ENCODE measurements around the gene KRTAP3-2. TPM values are rescaled to one million over a fixed set of nuclear protein-coding genes. Genes with fewer than 3 reads are reported as not detected.

Gene KRTAP3-2
- total RNA-seq, 1 experiment from 2014 or later: not detected

DNA sequence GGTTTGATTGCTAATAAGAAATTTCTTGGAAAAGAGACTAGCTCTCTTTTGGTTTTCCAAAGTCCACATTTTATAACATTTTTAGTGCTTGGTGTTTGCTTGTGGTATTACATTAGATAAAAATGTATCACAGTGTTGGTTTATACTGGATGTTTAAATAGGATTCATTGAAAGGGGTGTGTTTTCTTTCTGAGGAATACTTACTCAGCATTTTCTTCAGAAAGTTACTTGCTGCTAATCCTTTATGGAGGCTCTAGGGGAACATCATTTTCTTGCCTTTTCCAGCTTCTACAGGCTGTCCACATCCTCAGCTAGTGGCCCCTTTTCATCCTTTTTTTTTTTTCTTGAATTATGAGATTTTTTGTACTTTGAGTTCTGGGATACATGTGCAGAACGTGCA lies 32.1 kb downstream of the KRTAP3-2 start:
- no peak overlapping the region for H2BK12ac ChIP-seq (ENCODE audit: insufficient read length, low read depth, low read length)
- no peaks in the 10 kb centered on the region for H3K27me3 ChIP-seq (ENCODE audit: insufficient read depth, low read length)
- no peak for DNase-seq
- 0 out of 7 replicates have a peak, but pooled peaks cover 0 to 3% (median 0%) of the 10 kb centered on the region in 3 experiments for H3K36me3 Mint-ChIP-seq (ENCODE audit: insufficient read depth in 1 of 3, low read depth in 3 of 3)
- H4K20me1 ChIP-seq (ENCODE audit: control insufficient read depth, insufficient read depth, insufficient read length): no peaks in the 10 kb centered on the region
- H4K8ac ChIP-seq (replicated peaks; ENCODE audit: insufficient read length, low read depth, low read length): no peak overlapping the region
- no peak overlapping the region for H3K9ac ChIP-seq (ENCODE audit: extremely low read depth, insufficient read length, low read length)
- H3K79me2 ChIP-seq (ENCODE audit: insufficient read depth, low read length): no peaks in the 10 kb centered on the region
- H4K91ac ChIP-seq (ENCODE audit: insufficient read length, low read depth, low read length): no peak overlapping the region
- no peak overlapping the region for H2BK20ac ChIP-seq (ENCODE audit: low read depth, low read length, poor library complexity, severe bottlenecking)
- H3K27me3 Mint-ChIP-seq (ENCODE audit: low read depth): no peaks in the 10 kb centered on the region; the same call in none of the 2 replicates
- H2BK15ac ChIP-seq (ENCODE audit: low read depth, low read length): no peak overlapping the region
- H3K4me1 Mint-ChIP-seq: no peaks in the 10 kb centered on the region
- no peak overlapping the region for H2AFZ ChIP-seq (ENCODE audit: low read length)
- H3K4ac ChIP-seq (ENCODE audit: low read depth, low read length): no peak overlapping the region
- H3K27ac ChIP-seq (ENCODE audit: insufficient read length, low read depth, low read length): no peak overlapping the region
- H3K23ac ChIP-seq (ENCODE audit: insufficient read length, low read depth, low read length): no peak overlapping the region
- TF ChIP-seq, protein P1, sequence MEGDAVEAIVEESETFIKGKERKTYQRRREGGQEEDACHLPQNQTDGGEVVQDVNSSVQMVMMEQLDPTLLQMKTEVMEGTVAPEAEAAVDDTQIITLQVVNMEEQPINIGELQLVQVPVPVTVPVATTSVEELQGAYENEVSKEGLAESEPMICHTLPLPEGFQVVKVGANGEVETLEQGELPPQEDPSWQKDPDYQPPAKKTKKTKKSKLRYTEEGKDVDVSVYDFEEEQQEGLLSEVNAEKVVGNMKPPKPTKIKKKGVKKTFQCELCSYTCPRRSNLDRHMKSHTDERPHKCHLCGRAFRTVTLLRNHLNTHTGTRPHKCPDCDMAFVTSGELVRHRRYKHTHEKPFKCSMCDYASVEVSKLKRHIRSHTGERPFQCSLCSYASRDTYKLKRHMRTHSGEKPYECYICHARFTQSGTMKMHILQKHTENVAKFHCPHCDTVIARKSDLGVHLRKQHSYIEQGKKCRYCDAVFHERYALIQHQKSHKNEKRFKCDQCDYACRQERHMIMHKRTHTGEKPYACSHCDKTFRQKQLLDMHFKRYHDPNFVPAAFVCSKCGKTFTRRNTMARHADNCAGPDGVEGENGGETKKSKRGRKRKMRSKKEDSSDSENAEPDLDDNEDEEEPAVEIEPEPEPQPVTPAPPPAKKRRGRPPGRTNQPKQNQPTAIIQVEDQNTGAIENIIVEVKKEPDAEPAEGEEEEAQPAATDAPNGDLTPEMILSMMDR (conservative IDR thresholded peaks at IDR 0.05): no peak
- H3K14ac ChIP-seq (ENCODE audit: insufficient read depth, low read length): no peak overlapping the region
- H4K5ac ChIP-seq (ENCODE audit: insufficient read length, low read depth, low read length): no peak overlapping the region
- H3T11ph ChIP-seq (ENCODE audit: low read length): no peak overlapping the region
- H3K9me3 Mint-ChIP-seq: peaks cover 0 to 3% of the 10 kb centered on the region in 2 experiments; a peak in 1 of 5 replicates
- H2BK5ac ChIP-seq (ENCODE audit: insufficient read length, low read length): no peak overlapping the region
- H3K9me3 ChIP-seq (ENCODE audit: control insufficient read depth, low read depth, low read length): no peaks in the 10 kb centered on the region
- no peak overlapping the region for H3K18ac ChIP-seq (ENCODE audit: insufficient read length, low read depth, low read length)
- H3K56ac ChIP-seq (ENCODE audit: insufficient read length, low read depth, low read length): no peak overlapping the region
- H3K4me2 ChIP-seq (ENCODE audit: insufficient read depth, insufficient read length, low read length): no peak overlapping the region
- no peaks in the 10 kb centered on the region for H3K4me1 ChIP-seq (ENCODE audit: insufficient read depth, low read length)
- H2AK5ac ChIP-seq (ENCODE audit: insufficient read length, low read length): no peak overlapping the region
- no peak overlapping the region for H3K27ac Mint-ChIP-seq
- no peaks in the 10 kb centered on the region for H3K79me1 ChIP-seq (ENCODE audit: insufficient read depth, low read depth, low read length, poor library complexity, severe bottlenecking)
- no peak overlapping the region for H2BK120ac ChIP-seq (ENCODE audit: low read depth, low read length, poor library complexity, severe bottlenecking)
- H3K4me3 Mint-ChIP-seq: no peak overlapping the region
- no CpG with 5 or more reads among the region's 1 CpG for WGBS (ENCODE audit: extremely low coverage, insufficient read length, low lambda C conversion rate)
- H3K23me2 ChIP-seq (ENCODE audit: insufficient read length, low read depth, low read length, poor library complexity, severe bottlenecking): no peaks in the 10 kb centered on the region
